KBM-7 (cell line): ENCODE results near the gene REEP3.
A peak's percentile ranks its signal among the peaks of the same experiment; 100 is the strongest.
"Not testable (repeated sequence)": the region's sequence is repeated elsewhere in the genome, so short reads cannot be mapped to it uniquely, and the experiment has no call there.

Experiments
- DNase-seq: peaks from one replicate; pipeline ENCODE4 v3.0.0-alpha.2; 2015
- in situ Hi-C: fragments of 300-500 bp; cut with MboI; formaldehyde crosslinking; loops from 2 replicates; pipeline ENCODE4 v1.14.3; 2020; ENCODE audit warnings: low sequenced_read_pairs, low pct_unique_long_range_greater_than_20kb, mixed read lengths

The REEP3 gene, protein sequence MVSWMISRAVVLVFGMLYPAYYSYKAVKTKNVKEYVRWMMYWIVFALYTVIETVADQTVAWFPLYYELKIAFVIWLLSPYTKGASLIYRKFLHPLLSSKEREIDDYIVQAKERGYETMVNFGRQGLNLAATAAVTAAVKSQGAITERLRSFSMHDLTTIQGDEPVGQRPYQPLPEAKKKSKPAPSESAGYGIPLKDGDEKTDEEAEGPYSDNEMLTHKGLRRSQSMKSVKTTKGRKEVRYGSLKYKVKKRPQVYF

DNA sequence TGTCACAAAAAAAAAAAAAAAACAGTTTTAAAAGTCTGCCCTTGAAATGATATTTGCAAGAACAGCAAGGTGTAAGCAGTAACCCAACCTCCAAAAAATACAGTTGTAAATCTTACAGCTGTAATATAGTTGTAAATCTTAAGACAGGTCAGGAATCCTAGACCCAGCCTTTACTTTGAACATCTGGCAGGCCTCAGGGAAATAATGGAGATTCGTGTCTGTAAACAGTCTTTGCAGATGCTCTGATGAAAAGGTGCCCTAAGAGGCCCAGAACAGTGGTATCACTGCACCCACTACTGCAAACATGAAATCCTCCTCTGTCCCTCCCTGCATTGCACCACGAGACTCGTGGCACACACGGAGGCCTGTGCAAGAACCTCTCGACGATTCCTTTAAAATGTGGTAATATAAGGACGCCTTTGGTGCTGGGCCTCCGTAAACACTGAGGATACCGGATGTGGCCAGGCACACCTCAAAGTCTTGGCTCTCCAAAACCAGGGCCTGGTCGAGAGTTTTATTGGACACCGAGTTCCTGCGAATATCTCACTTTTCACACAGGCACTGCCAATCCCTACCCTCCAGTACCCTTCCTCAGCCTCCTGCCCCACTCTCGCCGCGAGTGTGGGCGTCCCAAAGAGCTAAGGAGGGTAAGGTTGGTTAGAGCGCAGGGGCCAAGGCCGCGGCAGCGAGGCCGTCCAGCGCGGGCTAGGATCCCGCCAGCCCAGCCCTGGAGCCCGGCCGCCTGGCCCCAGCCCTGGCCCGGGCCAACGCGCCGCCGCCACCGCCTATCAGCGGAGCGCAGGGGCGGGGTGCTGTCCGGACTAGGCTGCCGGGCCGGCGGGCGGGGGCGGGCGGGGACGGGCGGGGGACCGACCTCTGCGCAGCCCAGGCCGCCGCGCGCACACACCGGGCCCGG is at the start of gene REEP3:
REEP3 (plus strand) TSS at position 902 of the 916 bp plus-strand sequence. CDS start 145 bp downstream, outside the sequence.
- DNase-seq: peak; percentile 79

DNA sequence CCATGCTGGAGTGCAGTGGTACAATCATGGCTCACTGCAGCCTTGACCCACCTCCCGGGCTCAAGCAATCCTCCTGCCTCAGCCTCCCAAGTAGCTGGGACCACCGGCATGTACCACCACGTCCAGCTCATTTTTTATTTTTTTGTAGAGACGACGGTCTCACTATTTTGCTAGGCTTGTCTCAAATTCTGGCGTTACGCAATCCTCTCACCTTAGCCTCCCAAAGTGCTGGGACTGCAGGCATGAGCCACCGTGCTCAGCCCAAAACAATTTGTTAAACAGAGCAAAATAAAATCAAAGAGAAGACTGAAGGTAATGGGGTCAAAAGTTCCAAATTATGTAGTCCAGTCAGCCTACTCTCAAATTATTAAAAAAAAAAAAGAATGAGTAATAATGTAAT is 46.7 kb upstream of the REEP3 start:
- in situ Hi-C loops: no loop called here

More for the DNA sequence above, at the start of gene REEP3:
- in situ Hi-C loops: no loop called here

DNA sequence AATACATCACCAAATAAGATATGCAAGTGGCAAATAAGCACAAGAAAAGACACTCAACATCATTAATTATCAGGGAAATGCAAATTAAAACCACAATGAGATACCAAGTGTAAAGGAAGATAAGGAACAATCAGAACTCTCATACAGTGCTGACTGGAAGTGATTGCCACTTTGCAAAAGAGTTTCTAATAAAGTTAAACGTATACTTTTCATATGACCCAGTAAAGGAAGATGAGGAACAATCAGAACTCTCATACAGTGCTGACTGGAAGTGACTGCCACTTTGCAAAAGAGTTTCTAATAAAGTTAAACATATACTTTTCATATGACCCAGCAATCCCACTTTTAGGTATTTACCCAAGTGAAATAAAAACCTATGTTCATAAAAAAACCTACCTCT is 43.3 kb upstream of the REEP3 start:
- no peak for DNase-seq
- in situ Hi-C loops: no loop called here

More for the DNA sequence above, 46.7 kb upstream of the REEP3 start:
- DNase-seq: no peak

DNA sequence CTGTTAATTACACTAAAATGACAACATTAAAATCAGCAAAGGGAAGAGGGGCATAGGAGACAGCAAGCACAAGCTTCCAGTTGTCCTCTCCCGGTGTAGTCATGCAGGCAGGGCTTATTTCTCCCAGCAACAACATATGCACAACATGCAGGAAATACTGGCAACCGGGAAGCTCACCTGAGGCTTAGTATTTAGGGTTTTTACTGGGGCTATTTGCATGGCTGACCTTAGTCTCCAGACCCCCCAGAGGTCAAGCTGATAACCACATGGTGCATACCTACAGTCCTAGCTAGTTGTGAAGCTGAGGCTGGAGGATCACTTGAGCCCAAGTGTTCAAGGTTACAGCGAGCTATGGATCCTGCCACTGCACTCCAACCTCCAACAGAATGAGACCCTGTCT is 42.6 kb upstream of the REEP3 start:
- no peak for DNase-seq
- in situ Hi-C loops: no loop called here

- in situ Hi-C loops: no loop called here
- no peak for DNase-seq
Measured at GRCh38 chr10:63480237-63480636, 41.0 kb upstream of the REEP3 start.

GRCh38 chr10:63481815-63482421 is 39.3 kb upstream of the REEP3 start:
- no peak for DNase-seq

DNA sequence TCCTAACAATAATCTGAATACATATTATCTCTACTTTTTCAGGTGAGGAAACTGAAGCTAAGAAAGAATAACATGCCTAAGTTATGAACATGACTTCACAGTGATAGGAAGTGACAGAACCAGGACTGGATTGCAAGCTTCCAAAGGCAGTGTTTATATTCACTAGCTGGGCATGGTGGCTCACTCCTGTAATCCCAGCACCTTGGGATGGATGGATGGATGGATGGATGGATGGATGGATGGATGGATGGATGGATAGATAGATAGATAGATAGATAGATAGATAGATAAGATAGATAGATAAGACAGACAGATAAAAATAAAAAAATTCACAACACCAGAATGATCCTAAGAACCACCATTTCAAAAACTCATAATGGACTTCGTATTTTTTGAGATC is 37.2 kb upstream of the REEP3 start:
- in situ Hi-C loops: no loop called here
- DNase-seq: no peak

More at GRCh38 chr10:63481815-63482421, 39.3 kb upstream of the REEP3 start:
- in situ Hi-C loops: no loop called here

GRCh38 chr10:63487990-63488389 is 33.2 kb upstream of the REEP3 start:
- no peak for DNase-seq
- in situ Hi-C loops: no loop called here

- no peak for DNase-seq
- in situ Hi-C loops: no loop called here
Measured at GRCh38 chr10:63489838-63490237, 31.4 kb upstream of the REEP3 start.

DNA sequence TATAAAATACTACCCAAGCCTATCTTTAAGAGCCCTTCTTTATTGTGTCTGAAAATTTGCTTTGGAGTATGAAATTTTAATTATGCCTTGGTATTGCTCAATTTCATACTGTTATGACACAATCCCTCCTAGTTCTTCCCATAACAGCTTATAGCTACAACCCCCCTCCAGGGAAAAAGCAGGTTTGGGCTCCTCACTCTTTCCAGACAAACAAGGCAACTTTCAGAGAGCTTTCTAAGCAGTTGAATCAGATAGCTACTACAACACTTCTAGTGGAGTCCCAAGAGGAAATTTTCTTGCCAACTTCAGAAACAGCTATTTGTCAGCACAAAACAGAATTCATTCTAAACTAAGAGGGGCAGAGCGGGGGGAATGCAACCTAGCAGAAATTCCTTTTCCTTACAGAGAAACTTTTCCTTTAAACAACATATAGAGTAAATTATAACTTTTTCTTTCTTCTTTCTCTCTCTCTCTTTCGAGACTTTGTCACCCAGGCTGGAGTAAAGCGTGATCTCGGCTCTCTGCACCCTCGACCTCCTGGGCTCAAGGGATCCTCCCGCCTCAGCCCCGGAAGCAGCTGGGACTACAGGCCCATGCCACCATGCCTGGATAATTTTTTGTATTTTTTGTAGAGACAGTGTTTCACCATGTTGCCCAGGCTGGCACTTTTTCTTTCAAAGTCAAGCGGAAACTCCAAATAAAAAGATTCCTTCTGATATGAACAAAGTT is 29.4 kb upstream of the REEP3 start:
- in situ Hi-C loops: no loop called here
- DNase-seq: peak; percentile 55

GRCh38 chr10:63492317-63492690 is 28.9 kb upstream of the REEP3 start:
- DNase-seq, in situ Hi-C loops: not testable (repeated sequence)

GRCh38 chr10:63493004-63493403 is 28.2 kb upstream of the REEP3 start:
- in situ Hi-C loops: no loop called here
- no peak for DNase-seq

- in situ Hi-C loops: no loop called here
- DNase-seq: no peak
Measured at GRCh38 chr10:63494951-63495350, 26.2 kb upstream of the REEP3 start.

GRCh38 chr10:63496561-63496960 is 24.6 kb upstream of the REEP3 start:
- in situ Hi-C loops: no loop called here
- no peak for DNase-seq

- in situ Hi-C loops: no loop called here
- peak; percentile 26 for DNase-seq
Measured at GRCh38 chr10:63497321-63497720, 23.9 kb upstream of the REEP3 start.

DNA sequence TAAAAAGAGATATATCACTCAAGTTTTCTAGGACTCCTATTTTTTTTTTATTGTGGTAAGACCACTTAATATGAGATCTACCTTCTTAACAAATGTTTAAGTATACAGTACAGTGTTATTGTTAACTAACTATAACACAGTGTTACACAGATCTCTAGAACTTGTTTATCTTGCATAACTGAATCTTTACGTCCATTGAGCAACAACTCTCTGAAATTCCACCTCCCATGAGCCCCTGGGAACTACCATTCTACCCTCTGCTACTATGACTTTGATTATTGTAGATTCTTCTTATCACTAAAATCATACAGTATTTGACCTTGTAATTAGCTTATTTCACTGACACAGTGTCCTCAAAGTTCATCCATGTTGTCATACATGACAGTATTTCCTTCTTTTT is 22.5 kb upstream of the REEP3 start:
- DNase-seq: no peak
- in situ Hi-C loops: no loop called here

GRCh38 chr10:63500551-63500950 is 20.6 kb upstream of the REEP3 start:
- in situ Hi-C loops: not testable (repeated sequence)

GRCh38 chr10:63501954-63502353 is 19.2 kb upstream of the REEP3 start:
- in situ Hi-C loops: no loop called here
- DNase-seq: no peak

More at GRCh38 chr10:63500551-63500950, 20.6 kb upstream of the REEP3 start:
- not testable (repeated sequence) for DNase-seq

DNA sequence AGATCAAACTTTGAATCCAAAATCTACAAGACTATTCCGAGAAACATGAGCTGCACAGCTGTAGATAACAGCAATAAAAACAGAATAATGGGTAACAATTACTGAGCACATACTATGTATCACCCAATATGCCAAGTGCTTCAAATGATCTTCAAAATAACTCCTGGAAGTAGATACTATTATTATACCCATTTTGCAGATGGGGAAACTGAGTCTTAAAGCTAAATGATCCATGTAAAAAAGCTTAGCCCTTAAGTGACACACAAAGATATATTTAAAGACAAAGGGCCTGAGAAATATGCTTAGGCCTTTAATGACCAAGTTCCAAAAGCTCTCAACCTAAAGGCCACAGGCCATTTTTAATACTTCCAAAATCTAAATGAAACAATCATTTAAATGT is 18.4 kb upstream of the REEP3 start:
- in situ Hi-C loops: no loop called here
- no peak for DNase-seq
